Erythroblast (primary cell): ENCODE measurements around the gene SLC13A3.

Experiments
- GATA1 ChIP-seq: IDR thresholded peaks from 2 replicates; pipeline ENCODE4 v1.6.1; 2011; ENCODE audit warnings: low read depth, mild to moderate bottlenecking, control low read depth, low read length, moderate library complexity
- POLR2A ChIP-seq: IDR thresholded peaks from 2 replicates; pipeline ENCODE4 v1.6.1; 2011; ENCODE audit warnings: mild to moderate bottlenecking, low read length

DNA sequence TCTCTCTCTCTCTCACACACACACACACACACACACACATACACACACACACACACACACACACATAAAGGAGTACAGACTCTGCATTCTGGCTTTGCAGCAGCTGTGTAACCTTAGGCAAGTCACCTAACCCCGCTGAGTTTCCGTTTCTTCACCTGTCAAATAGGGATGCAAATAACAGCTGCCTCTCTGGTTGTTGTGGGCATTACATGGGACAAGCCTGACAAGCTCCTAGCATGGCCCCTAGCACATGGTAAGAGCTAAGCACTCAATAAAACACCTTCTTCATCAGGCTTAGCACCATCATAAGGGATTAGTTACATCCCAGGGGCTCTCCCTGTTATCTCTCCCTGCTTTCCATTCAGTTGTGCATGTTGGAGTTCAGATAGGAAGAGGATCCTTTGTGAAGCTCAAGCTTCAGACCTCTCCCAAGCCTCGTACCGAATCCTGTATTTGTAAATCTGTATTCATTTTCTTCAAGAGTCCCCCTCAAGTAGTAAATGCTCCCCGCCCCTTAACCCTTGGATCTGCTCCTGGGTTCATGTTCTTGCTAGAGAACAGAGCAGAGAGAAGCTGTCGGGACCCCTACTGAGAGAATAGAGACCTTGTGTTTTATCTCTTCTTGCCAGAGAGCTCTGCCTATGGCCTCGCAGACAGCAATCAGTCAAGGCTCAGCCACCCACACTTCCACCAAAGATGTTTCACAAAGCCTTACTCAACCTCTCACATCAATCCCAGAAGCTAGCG lies 2.2 kb downstream of the SLC13A3 start:
- TF ChIP-seq POLR2A (no peak), GATA1 (no peak)
